ENCODE results near the gene PALM.
"Not testable (repeated sequence)": the region's sequence is repeated elsewhere in the genome, so short reads cannot be mapped to it uniquely, and the experiment has no call there.

PALM gene

GRCh38 chr19:663682-664117, 45.0 kb upstream of the PALM start:
- no peak for TF ChIP-seq CTCF (conservative IDR thresholded peaks at IDR 0.05; ENCODE audit: low read depth, low read length)
- H3K4me3 ChIP-seq (ENCODE audit: low read depth, low read length), result peak overlapping the region; percentile 64
- no peak for DNase-seq (ENCODE audit: low read depth)

- peak overlapping the region; percentile 39 for H3K4me3 ChIP-seq (ENCODE audit: low read depth, low read length)
These were observed 43.8 kb upstream of the PALM start for GRCh38 chr19:664913-665443.

GRCh38 chr19:666985-667573, 41.7 kb upstream of the PALM start:
- not testable (repeated sequence) for H3K4me3 ChIP-seq (ENCODE audit: low read depth, low read length); DNase-seq (ENCODE audit: low read depth)

More at GRCh38 chr19:664913-665443, 43.8 kb upstream of the PALM start:
- TF ChIP-seq CTCF (conservative IDR thresholded peaks at IDR 0.05; ENCODE audit: low read depth, low read length), result peak; percentile 91
- DNase-seq (ENCODE audit: low read depth), result peak; percentile 81

- DNase-seq (ENCODE audit: low read depth), result peak; percentile 60
- not testable (repeated sequence) for H3K4me3 ChIP-seq (ENCODE audit: low read depth, low read length)
These were observed 39.9 kb upstream of the PALM start for GRCh38 chr19:668675-669434.

- no peak overlapping the region for H3K4me3 ChIP-seq (ENCODE audit: low read depth, low read length)
- no peak for DNase-seq (ENCODE audit: low read depth)
- TF ChIP-seq CTCF (conservative IDR thresholded peaks at IDR 0.05; ENCODE audit: low read depth, low read length), result peak; percentile 9
These were observed 38.1 kb upstream of the PALM start for GRCh38 chr19:670609-671075.

GRCh38 chr19:674282-675151, 34.2 kb upstream of the PALM start:
- no peak for TF ChIP-seq CTCF (conservative IDR thresholded peaks at IDR 0.05; ENCODE audit: low read depth, low read length)
- no peak for DNase-seq (ENCODE audit: low read depth)
- H3K4me3 ChIP-seq (ENCODE audit: low read depth, low read length), result no peak overlapping the region

GRCh38 chr19:676007-676338, 32.8 kb upstream of the PALM start:
- TF ChIP-seq CTCF (conservative IDR thresholded peaks at IDR 0.05; ENCODE audit: low read depth, low read length), result no peak
- peak overlapping the region; percentile 74 for H3K4me3 ChIP-seq (ENCODE audit: low read depth, low read length)
- no peak for DNase-seq (ENCODE audit: low read depth)
